DOHH2 (cell line): ENCODE results near the gene RASGEF1C.

Source experiments
- H3F3A ChIP-seq: fragments of 200-600 bp; sonication (generic), shearing (Covaris generic); 2 replicates; pipeline ENCODE4 v1.6.0; 2016; ENCODE audit warnings: antibody characterized with exemption, mild to moderate bottlenecking; ENCODE audit not compliant: control insufficient read depth, insufficient read depth
- H3K27ac ChIP-seq: fragments of 200-600 bp; sonication (generic); 2 replicates; pipeline ENCODE4 v1.5.1; 2014; ENCODE audit warnings: low read depth, mild to moderate bottlenecking, low read length, moderate library complexity
- H3K27me3 ChIP-seq: fragments of 200-600 bp; sonication (generic); 2 replicates; pipeline ENCODE4 v1.6.1; 2014; ENCODE audit warnings: mild to moderate bottlenecking, low read length, mixed read lengths; ENCODE audit not compliant: control insufficient read depth
- H3K36me3 ChIP-seq: fragments of 200-600 bp; sonication (generic); 2 replicates; pipeline ENCODE4 v1.6.1; 2014; ENCODE audit warnings: mild to moderate bottlenecking, low read length, moderate library complexity, mixed read lengths; ENCODE audit not compliant: control insufficient read depth
- H3K4me1 ChIP-seq: fragments of 200-600 bp; sonication (generic); 2 replicates; pipeline ENCODE4 v1.6.1; 2014; ENCODE audit warnings: mild to moderate bottlenecking, low read length, mixed read lengths; ENCODE audit not compliant: control insufficient read depth
- H3K4me2 ChIP-seq: fragments of 200-600 bp; sonication (generic); 2 replicates; pipeline ENCODE4 v1.6.0; 2014; ENCODE audit warnings: mild to moderate bottlenecking, low read length, moderate library complexity
- H3K4me3 ChIP-seq: fragments of 200-600 bp; sonication (generic); 2 replicates; pipeline ENCODE4 v1.5.1; 2014; ENCODE audit warnings: mild to moderate bottlenecking, low read length, mixed read lengths
- H3K79me2 ChIP-seq: fragments of 200-600 bp; sonication (generic); 2 replicates; pipeline ENCODE4 v1.6.1; 2014; ENCODE audit warnings: mild to moderate bottlenecking, low read length, mixed read lengths; ENCODE audit not compliant: control insufficient read depth
- H3K9me2 ChIP-seq: fragments of 200-600 bp; sonication (generic); replicated peaks from 2 replicates; pipeline ENCODE4 v1.6.1; 2014; ENCODE audit warnings: mild to moderate bottlenecking, low read length, mixed read lengths; ENCODE audit not compliant: control insufficient read depth
- H3K9me3 ChIP-seq: fragments of 200-600 bp; sonication (generic); 2 replicates; pipeline ENCODE4 v1.6.1; 2014; ENCODE audit warnings: antibody characterized with exemption, low read length, mixed read lengths; ENCODE audit not compliant: control insufficient read depth, insufficient read depth
- H4K20me1 ChIP-seq: fragments of 200-600 bp; sonication (generic); 2 replicates; pipeline ENCODE4 v1.6.0; 2014; ENCODE audit warnings: low read depth, mild to moderate bottlenecking, antibody characterized with exemption, low read length, moderate library complexity; ENCODE audit not compliant: control insufficient read depth, insufficient read depth
- EZH2phosphoT487 ChIP-seq: fragments of 200-600 bp; sonication (generic); IDR thresholded peaks from 2 replicates; pipeline ENCODE4 v1.6.1; 2017; ENCODE audit warnings: borderline replicate concordance, mild to moderate bottlenecking, antibody characterized with exemption, low read length, moderate library complexity, mixed read lengths
- TF ChIP-seq, protein P1 (sequence below): fragments of 200-600 bp; sonication (generic); IDR thresholded peaks from one replicate; pipeline ENCODE4 v1.5.1; 2014; ENCODE audit warnings: antibody characterized with exemption, mild to moderate bottlenecking, low read depth, low read length; ENCODE audit not compliant: poor library complexity, severe bottlenecking

RASGEF1C gene

GRCh38 chr5:180173198-180173544, 35.8 kb downstream of the RASGEF1C start:
- no peaks in the 10 kb centered on the region for H3K4me1 ChIP-seq
- no peaks in the 10 kb centered on the region for H3K27me3 ChIP-seq
- H3K79me2 ChIP-seq: no peaks in the 10 kb centered on the region
- no peak overlapping the region for H3K4me3 ChIP-seq
- no peaks in the 10 kb centered on the region for H3F3A ChIP-seq
- no peak overlapping the region for H3K4me2 ChIP-seq
- H3K9me2 ChIP-seq: no peaks in the 10 kb centered on the region
- no peak for TF ChIP-seq EZH2phosphoT487
- TF ChIP-seq, protein P1, sequence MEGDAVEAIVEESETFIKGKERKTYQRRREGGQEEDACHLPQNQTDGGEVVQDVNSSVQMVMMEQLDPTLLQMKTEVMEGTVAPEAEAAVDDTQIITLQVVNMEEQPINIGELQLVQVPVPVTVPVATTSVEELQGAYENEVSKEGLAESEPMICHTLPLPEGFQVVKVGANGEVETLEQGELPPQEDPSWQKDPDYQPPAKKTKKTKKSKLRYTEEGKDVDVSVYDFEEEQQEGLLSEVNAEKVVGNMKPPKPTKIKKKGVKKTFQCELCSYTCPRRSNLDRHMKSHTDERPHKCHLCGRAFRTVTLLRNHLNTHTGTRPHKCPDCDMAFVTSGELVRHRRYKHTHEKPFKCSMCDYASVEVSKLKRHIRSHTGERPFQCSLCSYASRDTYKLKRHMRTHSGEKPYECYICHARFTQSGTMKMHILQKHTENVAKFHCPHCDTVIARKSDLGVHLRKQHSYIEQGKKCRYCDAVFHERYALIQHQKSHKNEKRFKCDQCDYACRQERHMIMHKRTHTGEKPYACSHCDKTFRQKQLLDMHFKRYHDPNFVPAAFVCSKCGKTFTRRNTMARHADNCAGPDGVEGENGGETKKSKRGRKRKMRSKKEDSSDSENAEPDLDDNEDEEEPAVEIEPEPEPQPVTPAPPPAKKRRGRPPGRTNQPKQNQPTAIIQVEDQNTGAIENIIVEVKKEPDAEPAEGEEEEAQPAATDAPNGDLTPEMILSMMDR: no peak
- no peaks in the 10 kb centered on the region for H3K9me3 ChIP-seq
- no peaks in the 10 kb centered on the region for H3K36me3 ChIP-seq
- H3K27ac ChIP-seq: no peak overlapping the region
- H4K20me1 ChIP-seq: no peaks in the 10 kb centered on the region

- H3K4me3 ChIP-seq: no peak overlapping the region
These were observed 36.4 kb downstream of the RASGEF1C start for GRCh38 chr5:180172447-180173197.

DNA sequence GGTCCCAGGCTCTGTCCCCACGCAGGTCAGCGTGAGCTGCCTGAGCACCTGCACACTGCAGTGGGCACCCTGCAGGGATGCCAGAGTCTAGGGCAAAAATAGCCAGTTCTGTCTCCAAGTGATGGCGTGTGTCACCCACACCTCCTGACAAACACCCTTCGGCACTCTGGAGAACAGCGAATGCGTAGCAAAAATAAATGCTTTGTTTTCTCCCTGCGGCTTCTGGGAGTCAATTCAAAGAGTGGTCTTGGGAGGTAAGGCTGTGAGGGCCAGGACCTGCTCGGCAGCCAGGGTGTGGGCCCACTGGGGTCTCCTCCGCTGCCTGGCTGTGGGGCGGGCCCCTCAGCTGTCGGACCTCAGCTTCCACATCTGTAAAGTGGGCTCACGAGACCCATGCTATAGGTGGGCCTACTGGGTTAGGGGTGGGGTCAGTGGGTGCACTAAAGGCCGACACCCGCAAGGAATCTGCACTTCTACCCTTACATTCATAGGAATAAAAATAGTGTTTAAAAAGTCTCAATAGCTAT, 37.4 kb downstream of the RASGEF1C start:
- no peak overlapping the region for H3K4me3 ChIP-seq
- H3K27ac ChIP-seq: no peak overlapping the region
- H3K79me2 ChIP-seq: no peaks in the 10 kb centered on the region
- TF ChIP-seq, protein P1: no peak
- no peak for TF ChIP-seq EZH2phosphoT487
- H3K4me1 ChIP-seq: no peaks in the 10 kb centered on the region
- no peaks in the 10 kb centered on the region for H3K9me2 ChIP-seq
- no peak overlapping the region for H3K4me2 ChIP-seq
- no peaks in the 10 kb centered on the region for H3K36me3 ChIP-seq
- H3K27me3 ChIP-seq: no peaks in the 10 kb centered on the region
- H4K20me1 ChIP-seq: no peaks in the 10 kb centered on the region
- no peaks in the 10 kb centered on the region for H3F3A ChIP-seq
- no peaks in the 10 kb centered on the region for H3K9me3 ChIP-seq

More at GRCh38 chr5:180172447-180173197, 36.4 kb downstream of the RASGEF1C start:
- Histone ChIP-seq H3K4me1 (no peaks in the 10 kb centered on the region), H3K9me3 (no peaks in the 10 kb centered on the region), H3K36me3 (no peaks in the 10 kb centered on the region), H4K20me1 (no peaks in the 10 kb centered on the region), H3K79me2 (no peaks in the 10 kb centered on the region), H3K27me3 (no peaks in the 10 kb centered on the region), H3K4me2 (no peak overlapping the region), H3F3A (no peaks in the 10 kb centered on the region), H3K9me2 (no peaks in the 10 kb centered on the region), H3K27ac (no peak overlapping the region)
- TF ChIP-seq, protein P1: no peak
- TF ChIP-seq EZH2phosphoT487: no peak
